CD4-positive, alpha-beta memory T cell (primary cell): ENCODE measurements around the gene VWC2. TPM values are rescaled to one million over a fixed set of nuclear protein-coding genes. Genes with fewer than 3 reads are reported as not detected.

Experiments
- CTCF ChIA-PET: fragments of 350-600 bp; sonication (Branson Sonifier 250); formaldehyde crosslinking; loops from one replicate; lab custom pipeline; 2021; ENCODE audit warnings: inconsistent platforms; ENCODE audit not compliant: partially characterized antibody; lab: Charles Lee
- POLR2A ChIA-PET: fragments of 350-600 bp; sonication (Branson Sonifier 250); formaldehyde crosslinking; loops from one replicate; lab custom pipeline; 2021; ENCODE audit not compliant: partially characterized antibody; lab: Charles Lee
- DNase-seq, 5 donors: peaks; one replicate each; pipeline versions ENCODE4 v3.0.0 to v3.0.0-alpha.2; 2020 to 2022; ENCODE audit warnings: mixed read lengths in 1 of 5
- H3K27ac ChIP-seq: one replicate; pipeline ENCODE4 v1.7.0; 2013; ENCODE audit warnings: low read depth, low read length
- H3K27me3 ChIP-seq: 2 replicates; pipeline ENCODE4 v1.7.0; 2013; ENCODE audit warnings: mild to moderate bottlenecking, low read length, moderate library complexity; ENCODE audit not compliant: insufficient read depth
- H3K36me3 ChIP-seq: 2 replicates; pipeline ENCODE4 v1.7.0; 2013; ENCODE audit warnings: mild to moderate bottlenecking, low read length, moderate library complexity; ENCODE audit not compliant: insufficient read depth
- H3K4me1 ChIP-seq: 2 replicates; pipeline ENCODE4 v1.7.0; 2013; ENCODE audit warnings: mild to moderate bottlenecking, low read length, moderate library complexity; ENCODE audit not compliant: insufficient read depth
- H3K4me3 ChIP-seq, 2 donors: one replicate each; pipeline ENCODE4 v1.7.0; 2013; ENCODE audit warnings: low read length in 2 of 2, mild to moderate bottlenecking in 1 of 2
- H3K9me3 ChIP-seq, 2 donors: one replicate each; pipeline ENCODE4 v1.7.0; 2013; ENCODE audit warnings: low read length in 2 of 2, control low read depth in 1 of 2; ENCODE audit not compliant: control insufficient read depth in 1 of 2
- H3K27ac Mint-ChIP-seq, 7 donors: one replicate each; pipeline ENCODE4 v1.8.0; 2020 to 2021; ENCODE audit warnings: mixed read lengths in 7 of 7, mild to moderate bottlenecking in 6 of 7, inconsistent platforms in 3 of 7, moderate library complexity in 3 of 7
- H3K27me3 Mint-ChIP-seq, 2 donors: one replicate each; pipeline ENCODE4 v1.8.0; 2020 to 2021; ENCODE audit warnings: mixed read lengths in 2 of 2
- H3K36me3 Mint-ChIP-seq, 2 donors: one replicate each; pipeline ENCODE4 v1.8.0; 2020 to 2021; ENCODE audit warnings: mixed read lengths in 2 of 2, inconsistent platforms in 1 of 2, mild to moderate bottlenecking in 1 of 2
- H3K4me1 Mint-ChIP-seq, 4 donors: one replicate each; pipeline ENCODE4 v1.8.0; 2020 to 2021; ENCODE audit warnings: mixed read lengths in 4 of 4, mild to moderate bottlenecking in 1 of 4
- H3K4me3 Mint-ChIP-seq, 8 donors: one replicate each; pipeline ENCODE4 v1.8.0; 2020 to 2021; ENCODE audit warnings: mixed read lengths in 8 of 8, mild to moderate bottlenecking in 7 of 8, moderate library complexity in 6 of 8, inconsistent platforms in 3 of 8
- H3K9me3 Mint-ChIP-seq, 8 donors: one replicate each; pipeline ENCODE4 v1.8.0; 2020 to 2021; ENCODE audit warnings: mixed read lengths in 8 of 8, mild to moderate bottlenecking in 5 of 8, inconsistent platforms in 3 of 8, moderate library complexity in 1 of 8
- intact Hi-C: fragments of 100-400 bp; cut with micrococcal nuclease; formaldehyde crosslinking; loops from one replicate; pipeline ENCODE4 v1.15.1; 2023
- polyA plus RNA-seq, 2 donors: library from polyadenylated mRNA; unstranded; fragments of 300-500 nt; fragmentation: Illumina TruSeq; gene quantifications; one replicate each; pipeline ENCODE4 v1.2.3, GENCODE V29; 2021
- total RNA-seq, 2 experiments: library from RNA; stranded (reverse); gene quantifications; one replicate each; pipeline ENCODE4 v1.2.3, GENCODE V29; 2021

The VWC2 gene
- total and polyA plus RNA-seq, 4 experiments from 2014 or later, result not detected

GRCh38 chr7:49875336-49875735, 101.9 kb downstream of the VWC2 start:
- Mint-ChIP-seq H3K4me3 (no peak overlapping the region), H3K27me3 (no peaks in the 10 kb centered on the region), H3K9me3 (no peaks in the 10 kb centered on the region), H3K4me1 (no peaks in the 10 kb centered on the region), H3K27ac (no peak overlapping the region), H3K36me3 (no peaks in the 10 kb centered on the region)
- H3K4me1 ChIP-seq, result no peaks in the 10 kb centered on the region
- CTCF ChIA-PET, result no interaction called here
- H3K4me3 ChIP-seq, result no peak overlapping the region
- H3K27ac ChIP-seq, result no peak overlapping the region
- no peaks in the 10 kb centered on the region for H3K9me3 ChIP-seq
- POLR2A ChIA-PET, result no interaction called here
- DNase-seq, result no peak
- intact Hi-C loops, result no loop called here
- H3K27me3 ChIP-seq, result no peaks in the 10 kb centered on the region
- no peaks in the 10 kb centered on the region for H3K36me3 ChIP-seq

GRCh38 chr7:49876202-49876601, 102.8 kb downstream of the VWC2 start:
- CTCF ChIA-PET, result no interaction called here
- H3K4me1 ChIP-seq, result no peaks in the 10 kb centered on the region
- H3K36me3 Mint-ChIP-seq, result no peaks in the 10 kb centered on the region

GRCh38 chr7:49878089-49878488, 104.7 kb downstream of the VWC2 start:
- intact Hi-C loops, result no loop called here
- Histone ChIP-seq H3K9me3 (no peaks in the 10 kb centered on the region), H3K4me3 (no peak overlapping the region), H3K27ac (no peak overlapping the region), H3K36me3 (no peaks in the 10 kb centered on the region), H3K27me3 (no peaks in the 10 kb centered on the region), H3K4me1 (no peaks in the 10 kb centered on the region)
- ChIA-PET CTCF (no interaction called here), POLR2A (no interaction called here)
- Mint-ChIP-seq H3K27ac (no peak overlapping the region), H3K36me3 (no peaks in the 10 kb centered on the region), H3K4me1 (no peaks in the 10 kb centered on the region), H3K9me3 (peaks cover 0 to 4% (median 0%) of the 10 kb centered on the region in 8 donors), H3K27me3 (peaks cover 4 to 6% of the 10 kb centered on the region in 2 donors), H3K4me3 (no peak overlapping the region)
- DNase-seq, result no peak

More at GRCh38 chr7:49876202-49876601, 102.8 kb downstream of the VWC2 start:
- no peaks in the 10 kb centered on the region for H3K27me3 ChIP-seq
- Mint-ChIP-seq H3K27me3 (no peaks in the 10 kb centered on the region), H3K27ac (no peak overlapping the region), H3K9me3 (no peaks in the 10 kb centered on the region), H3K4me1 (no peaks in the 10 kb centered on the region), H3K4me3 (no peak overlapping the region)
- no peak for DNase-seq
- intact Hi-C loops, result no loop called here
- POLR2A ChIA-PET, result no interaction called here
- H3K4me3 ChIP-seq, result no peak overlapping the region
- no peaks in the 10 kb centered on the region for H3K9me3 ChIP-seq
- no peaks in the 10 kb centered on the region for H3K36me3 ChIP-seq
- H3K27ac ChIP-seq, result no peak overlapping the region

- Histone ChIP-seq H3K4me3 (no peak overlapping the region), H3K36me3 (no peaks in the 10 kb centered on the region), H3K9me3 (no peaks in the 10 kb centered on the region), H3K4me1 (no peaks in the 10 kb centered on the region), H3K27me3 (no peaks in the 10 kb centered on the region), H3K27ac (no peak overlapping the region)
- Mint-ChIP-seq H3K27ac (no peak overlapping the region), H3K27me3 (peaks cover 4 to 6% of the 10 kb centered on the region in 2 donors), H3K4me1 (no peaks in the 10 kb centered on the region), H3K36me3 (no peaks in the 10 kb centered on the region), H3K9me3 (peaks cover 0 to 4% (median 0%) of the 10 kb centered on the region in 8 donors), H3K4me3 (no peak overlapping the region)
- DNase-seq, result no peak
- intact Hi-C loops, result no loop called here
- ChIA-PET CTCF (no interaction called here), POLR2A (no interaction called here)
Observed at GRCh38 chr7:49878627-49879026, 105.2 kb downstream of the VWC2 start.

GRCh38 chr7:49883933-49884332, 110.5 kb downstream of the VWC2 start:
- Mint-ChIP-seq H3K27ac (peak overlapping the region in 1 of 7 donors; percentile 42), H3K4me3 (no peak overlapping the region), H3K27me3 (peaks cover 4 to 13% of the 10 kb centered on the region in 2 donors), H3K36me3 (no peaks in the 10 kb centered on the region), H3K4me1 (no peaks in the 10 kb centered on the region), H3K9me3 (peaks cover 0 to 4% (median 0%) of the 10 kb centered on the region in 8 donors)
- H3K9me3 ChIP-seq, result no peaks in the 10 kb centered on the region
- no peak overlapping the region for H3K27ac ChIP-seq
- no peaks in the 10 kb centered on the region for H3K36me3 ChIP-seq
- no peaks in the 10 kb centered on the region for H3K27me3 ChIP-seq
- intact Hi-C loops, result no loop called here
- no peaks in the 10 kb centered on the region for H3K4me1 ChIP-seq
- ChIA-PET CTCF (no interaction called here), POLR2A (no interaction called here)
- DNase-seq, result no peak
- H3K4me3 ChIP-seq, result no peak overlapping the region

- ChIA-PET CTCF (no interaction called here), POLR2A (no interaction called here)
- H3K36me3 Mint-ChIP-seq, result no peaks in the 10 kb centered on the region
- peaks cover 0 to 4% (median 0%) of the 10 kb centered on the region in 8 donors for H3K9me3 Mint-ChIP-seq
- H3K27me3 ChIP-seq, result no peaks in the 10 kb centered on the region
- H3K4me3 ChIP-seq, result no peak overlapping the region
- no peaks in the 10 kb centered on the region for H3K4me1 Mint-ChIP-seq
- H3K9me3 ChIP-seq, result no peaks in the 10 kb centered on the region
- peak overlapping the region in 1 of 7 donors; percentile 12 for H3K27ac Mint-ChIP-seq
- H3K4me3 Mint-ChIP-seq, result no peak overlapping the region
- no peaks in the 10 kb centered on the region for H3K36me3 ChIP-seq
- DNase-seq, result no peak
- peaks cover 4 to 13% of the 10 kb centered on the region in 2 donors for H3K27me3 Mint-ChIP-seq
- H3K4me1 ChIP-seq, result no peaks in the 10 kb centered on the region
- intact Hi-C loops, result no loop called here
- no peak overlapping the region for H3K27ac ChIP-seq
Observed at GRCh38 chr7:49885593-49886285, 112.3 kb downstream of the VWC2 start.

GRCh38 chr7:49892481-49892880, 119.0 kb downstream of the VWC2 start:
- POLR2A ChIA-PET, result no interaction called here
- H3K27ac Mint-ChIP-seq, result no peak overlapping the region

More at GRCh38 chr7:49892481-49892880, 119.0 kb downstream of the VWC2 start:
- CTCF ChIA-PET, result no interaction called here
- H3K27me3 ChIP-seq, result no peaks in the 10 kb centered on the region
- no peaks in the 10 kb centered on the region for H3K36me3 Mint-ChIP-seq
- no peak overlapping the region for H3K4me3 ChIP-seq
- H3K4me3 Mint-ChIP-seq, result no peak overlapping the region
- H3K36me3 ChIP-seq, result no peaks in the 10 kb centered on the region
- H3K9me3 ChIP-seq, result no peaks in the 10 kb centered on the region
- no peak overlapping the region for H3K27ac ChIP-seq
- H3K27me3 Mint-ChIP-seq, result no peaks in the 10 kb centered on the region
- DNase-seq, result no peak
- H3K9me3 Mint-ChIP-seq, result peaks cover 0 to 6% (median 0%) of the 10 kb centered on the region in 8 donors
- intact Hi-C loops, result no loop called here
- H3K4me1 ChIP-seq, result no peaks in the 10 kb centered on the region
- H3K4me1 Mint-ChIP-seq, result no peaks in the 10 kb centered on the region
